Esophagus muscularis mucosa (tissue), 4 donors: ENCODE results near the gene LRRC72. TPM values are rescaled to one million over a fixed set of nuclear protein-coding genes. Genes with fewer than 3 reads are reported as not detected.
"Not testable (repeated sequence)": the region's sequence is repeated elsewhere in the genome, so short reads cannot be mapped to it uniquely, and the experiment has no call there.

Source experiments
- DNase-seq: peaks from one replicate; pipeline ENCODE4 v3.0.0-alpha.2; 2017; ENCODE audit errors: extremely low spot score
- H3K27ac ChIP-seq, 4 donors: fragments of 200-600 bp; sonication (generic); replicated peaks in 1 of 4; 1 replicate in 3 of 4; 2 replicates in 1 of 4; pipeline ENCODE4 v1.5.1; 2016 to 2019; ENCODE audit warnings: mild to moderate bottlenecking in 1 of 4
- H3K27me3 ChIP-seq, 4 donors: fragments of 200-600 bp; sonication (generic); one replicate each; pipeline versions ENCODE4 v1.5.1 to v1.6.0; 2016 to 2019
- H3K36me3 ChIP-seq, 4 donors: fragments of 200-600 bp; sonication (generic); one replicate each; pipeline ENCODE4 v1.5.1; 2016 to 2019
- H3K4me1 ChIP-seq, 4 donors: fragments of 200-600 bp; sonication (generic); one replicate each; pipeline ENCODE4 v1.5.1; 2016 to 2019
- H3K4me3 ChIP-seq, 4 donors: fragments of 200-600 bp; sonication (generic); 1 replicate in 2 of 4; 2 replicates in 2 of 4; pipeline ENCODE4 v1.5.1; 2016 to 2019; ENCODE audit warnings: mild to moderate bottlenecking in 4 of 4, moderate library complexity in 1 of 4
- H3K9me3 ChIP-seq, 4 donors: fragments of 200-600 bp; sonication (generic); 1 replicate in 3 of 4; 2 replicates in 1 of 4; pipeline ENCODE4 v1.5.1; 2016 to 2019
- EP300 ChIP-seq: sonication (generic); formaldehyde crosslinking; IDR thresholded peaks from one replicate; pipeline ENCODE4 v1.6.1; 2017; ENCODE audit warnings: antibody characterized with exemption
- POLR2A ChIP-seq: fragments of 450-650 bp; IDR thresholded peaks from one replicate; pipeline ENCODE4 v1.6.1; 2017; ENCODE audit warnings: antibody characterized with exemption, moderate library complexity, mild to moderate bottlenecking, low read depth
- POLR2AphosphoS5 ChIP-seq, 2 donors: sonication (generic); formaldehyde crosslinking; IDR thresholded peaks; one replicate each; pipeline ENCODE4 v1.6.1; 2017; ENCODE audit warnings: antibody characterized with exemption in 2 of 2
- WGBS: methylation state at CpG from one replicate; pipeline ENCODE4 v1.1.5; 2018; 5-methylcytosine and 5-hydroxymethylcytosine counted together
- intact Hi-C: fragments of 100-400 bp; cut with DNase I; formaldehyde crosslinking; loops from one replicate; pipeline ENCODE4 v1.15.1; 2023
- total RNA-seq, 4 donors: library from RNA; depleted of rRNA; stranded (reverse); fragments of >200 nt; gene quantifications; one replicate each; pipeline versions ENCODE4 v1.1.0 to v1.2.1, GENCODE V29; 2016
- TF ChIP-seq, protein P1 (sequence below), 3 experiments: fragments of 200-600 bp in 2 of 3; fragments of 450-650 bp in 1 of 3; sonication (generic) in 2 of 3; IDR thresholded peaks; one replicate each; pipeline ENCODE4 v1.5.1; 2017 to 2019; ENCODE audit warnings: antibody characterized with exemption in 3 of 3, mild to moderate bottlenecking in 2 of 3, moderate library complexity in 1 of 3

Gene LRRC72
- total RNA-seq, 4 donors from 2014 or later = not detected

DNA sequence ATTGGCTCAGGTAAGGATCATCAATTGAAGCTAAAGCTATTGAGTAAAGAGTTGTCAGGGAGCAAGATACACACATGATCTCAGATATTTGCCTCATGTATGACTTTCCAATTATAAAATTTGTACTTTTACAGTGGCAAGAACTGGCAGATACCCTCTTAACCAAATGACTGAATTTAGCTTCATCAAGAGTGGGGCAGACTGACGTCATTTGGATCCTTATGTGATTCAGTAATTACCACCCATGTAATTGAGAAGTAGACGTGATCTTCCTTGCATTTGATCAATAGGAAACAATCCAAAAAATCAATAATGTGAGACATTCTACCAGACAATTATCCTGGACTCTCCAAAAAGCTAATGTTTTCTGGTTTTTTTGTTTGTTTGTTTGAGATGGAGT lies 8.9 kb downstream of the LRRC72 start:
- DNase-seq = no peak
- intact Hi-C loops = no loop called here
- Histone ChIP-seq H3K4me3 (no peak overlapping the region), H3K27ac (no peak overlapping the region), H3K9me3 (no peaks in the 10 kb centered on the region), H3K27me3 (no peaks in the 10 kb centered on the region), H3K36me3 (no peaks in the 10 kb centered on the region), H3K4me1 (peaks cover 0 to 10% (median 3%) of the 10 kb centered on the region in 4 donors)
- 81% methylated on average over 2 of the region's 2 CpGs for WGBS
- TF ChIP-seq EP300 (no peak), POLR2A (no peak), POLR2AphosphoS5 (IDR thresholded peaks at IDR 0.05) (no peak)

DNA sequence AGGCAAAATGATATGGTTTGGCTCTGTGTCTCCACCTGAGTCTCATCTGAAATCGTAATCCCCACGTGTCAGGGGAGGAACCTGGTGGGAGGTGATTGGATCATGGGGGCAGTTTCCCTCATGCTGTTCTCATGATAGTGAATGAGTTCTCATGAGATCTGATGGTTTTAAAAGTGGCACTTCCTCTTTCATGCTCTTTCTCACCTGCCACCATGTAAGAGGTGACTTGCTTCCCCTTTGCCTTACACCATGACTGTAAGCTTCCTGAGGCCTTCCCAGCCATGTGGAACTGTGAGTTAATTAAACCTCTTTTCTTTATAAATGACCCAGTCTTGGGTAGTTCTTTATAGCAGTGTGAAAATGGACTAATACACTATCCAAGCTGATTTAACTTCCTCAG lies 13.9 kb downstream of the LRRC72 start:
- intact Hi-C loops, H3K4me3 ChIP-seq, H3K27me3 ChIP-seq, H3K4me1 ChIP-seq, H3K36me3 ChIP-seq, H3K27ac ChIP-seq, H3K9me3 ChIP-seq, DNase-seq: not testable (repeated sequence)
- 95% methylated on average over 2 of the region's 2 CpGs for WGBS

DNA sequence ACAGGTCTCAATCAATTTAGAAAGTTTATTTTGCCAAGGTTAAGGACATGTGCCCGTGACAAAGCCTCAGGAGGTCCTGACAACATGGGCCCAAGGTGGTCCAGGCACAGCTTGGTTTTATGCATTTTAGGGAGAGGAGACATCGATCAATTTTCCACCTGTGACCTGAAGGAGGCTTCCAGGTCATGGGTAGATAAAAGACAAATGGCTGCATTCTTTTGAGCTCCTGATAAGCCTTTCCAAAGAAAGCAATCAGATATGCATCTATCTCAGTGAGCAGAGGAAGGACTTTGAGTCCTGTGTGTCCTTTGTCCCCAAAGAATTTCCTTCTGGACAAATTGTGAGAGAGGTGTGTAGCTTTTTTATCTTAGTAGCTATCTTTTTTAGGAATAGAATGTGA lies 15.8 kb downstream of the LRRC72 start:
- Histone ChIP-seq H3K36me3 (no peaks in the 10 kb centered on the region), H3K9me3 (no peaks in the 10 kb centered on the region), H3K4me1 (no peaks in the 10 kb centered on the region), H3K4me3 (no peak overlapping the region), H3K27me3 (no peaks in the 10 kb centered on the region), H3K27ac (no peak overlapping the region)
- intact Hi-C loops = no loop called here
- DNase-seq = no peak
- no peak for TF ChIP-seq EP300
- TF ChIP-seq POLR2AphosphoS5 (IDR thresholded peaks at IDR 0.05) = no peak
- no peak for TF ChIP-seq POLR2A
- 68% methylated on average over 2 of the region's 2 CpGs for WGBS

DNA sequence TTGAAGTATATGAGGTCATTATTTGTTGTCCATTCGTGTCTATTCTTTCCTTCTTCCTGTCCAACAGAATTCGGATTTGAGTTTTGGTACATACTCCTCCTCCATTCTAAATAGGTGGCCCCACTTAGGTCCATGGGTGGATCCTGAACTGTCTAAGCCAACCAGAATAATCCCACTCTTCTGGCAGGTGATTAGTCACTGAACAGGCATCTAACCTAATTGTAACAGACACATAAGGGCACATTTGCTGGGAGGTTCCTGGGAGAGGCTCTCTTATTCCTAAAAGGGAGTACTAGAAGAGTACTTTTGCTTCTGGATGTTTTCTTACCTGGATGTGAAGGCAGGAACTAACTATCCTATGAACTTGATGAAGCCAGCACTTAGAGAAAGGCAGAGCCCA lies 16.8 kb downstream of the LRRC72 start:
- 89% methylated on average over 2 of the region's 2 CpGs for WGBS
- no peak overlapping the region for H3K27ac ChIP-seq
- intact Hi-C loops = no loop called here
- H3K36me3 ChIP-seq = no peaks in the 10 kb centered on the region
- no peaks in the 10 kb centered on the region for H3K27me3 ChIP-seq
- H3K9me3 ChIP-seq = no peaks in the 10 kb centered on the region
- no peak overlapping the region for H3K4me3 ChIP-seq
- TF ChIP-seq POLR2AphosphoS5 (IDR thresholded peaks at IDR 0.05) = no peak
- TF ChIP-seq POLR2A = no peak
- TF ChIP-seq EP300 = no peak
- TF ChIP-seq, protein P1, sequence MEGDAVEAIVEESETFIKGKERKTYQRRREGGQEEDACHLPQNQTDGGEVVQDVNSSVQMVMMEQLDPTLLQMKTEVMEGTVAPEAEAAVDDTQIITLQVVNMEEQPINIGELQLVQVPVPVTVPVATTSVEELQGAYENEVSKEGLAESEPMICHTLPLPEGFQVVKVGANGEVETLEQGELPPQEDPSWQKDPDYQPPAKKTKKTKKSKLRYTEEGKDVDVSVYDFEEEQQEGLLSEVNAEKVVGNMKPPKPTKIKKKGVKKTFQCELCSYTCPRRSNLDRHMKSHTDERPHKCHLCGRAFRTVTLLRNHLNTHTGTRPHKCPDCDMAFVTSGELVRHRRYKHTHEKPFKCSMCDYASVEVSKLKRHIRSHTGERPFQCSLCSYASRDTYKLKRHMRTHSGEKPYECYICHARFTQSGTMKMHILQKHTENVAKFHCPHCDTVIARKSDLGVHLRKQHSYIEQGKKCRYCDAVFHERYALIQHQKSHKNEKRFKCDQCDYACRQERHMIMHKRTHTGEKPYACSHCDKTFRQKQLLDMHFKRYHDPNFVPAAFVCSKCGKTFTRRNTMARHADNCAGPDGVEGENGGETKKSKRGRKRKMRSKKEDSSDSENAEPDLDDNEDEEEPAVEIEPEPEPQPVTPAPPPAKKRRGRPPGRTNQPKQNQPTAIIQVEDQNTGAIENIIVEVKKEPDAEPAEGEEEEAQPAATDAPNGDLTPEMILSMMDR (IDR thresholded peaks at IDR 0.05) = no peak
- H3K4me1 ChIP-seq = no peaks in the 10 kb centered on the region
- no peak for DNase-seq

DNA sequence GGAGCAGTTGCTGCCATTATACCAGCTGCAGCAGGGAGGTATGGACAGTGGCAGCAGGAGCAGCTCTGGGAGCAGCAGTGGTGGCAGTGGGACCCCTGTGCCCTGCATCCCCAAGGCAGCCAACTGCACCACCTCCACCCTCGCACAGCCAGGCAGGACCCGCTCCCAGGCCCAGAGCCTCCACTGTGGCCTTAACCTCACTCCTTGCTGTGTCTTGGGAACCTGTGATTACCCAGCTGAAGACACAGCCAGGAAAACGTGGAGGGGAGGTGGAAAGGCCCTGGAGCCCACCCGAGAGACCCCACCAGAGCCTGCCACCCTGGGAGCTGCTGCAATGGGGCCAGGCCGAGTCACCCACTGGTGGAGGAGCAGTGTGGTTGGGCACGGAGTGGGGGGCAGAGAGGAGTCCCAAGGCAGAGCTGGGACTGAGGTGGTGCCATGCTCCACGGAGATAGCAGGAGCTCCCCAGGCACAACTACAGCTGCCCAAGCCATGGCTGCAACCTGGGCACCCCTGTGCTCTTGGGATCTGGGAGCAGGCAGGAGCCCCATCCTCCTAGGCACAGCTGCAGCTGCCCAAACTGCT lies 20.4 kb downstream of the LRRC72 start:
- DNase-seq = no peak
- no peak overlapping the region for H3K4me3 ChIP-seq
- H3K27ac ChIP-seq = no peak overlapping the region
- no peaks in the 10 kb centered on the region for H3K4me1 ChIP-seq
- intact Hi-C loops = no loop called here
- WGBS = no CpG with 5 or more reads among the region's 7 CpGs
- TF ChIP-seq POLR2AphosphoS5 (IDR thresholded peaks at IDR 0.05) (no peak), POLR2A (no peak), EP300 (no peak)
- TF ChIP-seq, protein P1 (IDR thresholded peaks at IDR 0.05) = no peak
- H3K9me3 ChIP-seq = no peaks in the 10 kb centered on the region
- no peaks in the 10 kb centered on the region for H3K36me3 ChIP-seq
- no peaks in the 10 kb centered on the region for H3K27me3 ChIP-seq

DNA sequence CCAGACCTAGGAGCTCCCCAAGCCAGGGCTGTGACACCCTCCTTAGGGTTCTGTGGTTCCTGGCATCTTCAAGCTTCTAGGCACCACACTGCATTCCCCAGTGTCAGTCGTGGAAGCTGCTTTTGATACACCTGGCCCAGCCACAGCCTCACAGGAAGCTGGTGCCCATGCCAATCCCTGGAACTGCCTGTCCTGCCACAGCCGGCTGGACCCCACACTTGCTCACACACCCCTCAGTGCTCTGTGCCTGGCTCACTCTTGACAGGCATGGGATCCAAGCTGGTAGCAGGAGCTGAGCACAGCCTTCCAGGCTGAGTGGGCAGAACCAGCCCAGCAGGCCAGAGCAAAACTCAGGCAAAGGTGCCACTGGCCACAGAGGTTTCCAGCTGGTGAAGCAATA lies 21.8 kb downstream of the LRRC72 start:
- 100% methylated on average over 1 of the region's 2 CpGs for WGBS
- TF ChIP-seq, protein P1 (IDR thresholded peaks at IDR 0.05) = no peak
- TF ChIP-seq POLR2A (no peak), EP300 (no peak), POLR2AphosphoS5 (IDR thresholded peaks at IDR 0.05) (no peak)
- Histone ChIP-seq H3K9me3 (no peaks in the 10 kb centered on the region), H3K4me3 (no peak overlapping the region), H3K27ac (no peak overlapping the region), H3K4me1 (no peaks in the 10 kb centered on the region), H3K27me3 (no peaks in the 10 kb centered on the region), H3K36me3 (no peaks in the 10 kb centered on the region)
- intact Hi-C loops = no loop called here
- no peak for DNase-seq
